Smooth muscle cell (in vitro differentiated cells): ENCODE measurements around the gene KCTD5. TPM values are rescaled to one million over a fixed set of nuclear protein-coding genes. Genes with fewer than 3 reads are reported as not detected.

Source experiments
- DNase-seq: peaks from one replicate; lab custom pipeline; 2025; ENCODE audit not compliant: unreplicated experiment; lab: John Stamatoyannopoulos, UW
- H2AFZ ChIP-seq: fragments of 200-600 bp; sonication (generic); 2 replicates; pipeline ENCODE4 v1.6.0; 2016; ENCODE audit warnings: antibody characterized with exemption, low read depth, mild to moderate bottlenecking
- H3F3A ChIP-seq: fragments of 200-600 bp; sonication (generic); 2 replicates; pipeline ENCODE4 v1.6.0; 2017; ENCODE audit warnings: antibody characterized with exemption, low read depth
- H3K27ac ChIP-seq: fragments of 200-600 bp; sonication (generic); 2 replicates; pipeline ENCODE4 v1.5.1; 2016; ENCODE audit warnings: low read depth, mild to moderate bottlenecking
- H3K27me3 ChIP-seq: fragments of 200-600 bp; sonication (generic); 2 replicates; pipeline ENCODE4 v1.6.1; 2016; ENCODE audit warnings: low read depth, mild to moderate bottlenecking
- H3K36me3 ChIP-seq: fragments of 200-600 bp; sonication (generic); 2 replicates; pipeline ENCODE4 v1.5.1; 2016; ENCODE audit warnings: low read depth
- H3K4me1 ChIP-seq: fragments of 200-600 bp; sonication (generic); 2 replicates; pipeline ENCODE4 v1.5.1; 2016; ENCODE audit warnings: low read depth
- H3K4me2 ChIP-seq: fragments of 200-600 bp; sonication (generic); 2 replicates; pipeline ENCODE4 v1.6.0; 2016; ENCODE audit warnings: mild to moderate bottlenecking
- H3K4me3 ChIP-seq: fragments of 200-600 bp; sonication (generic); 2 replicates; pipeline ENCODE4 v1.5.1; 2016; ENCODE audit warnings: mild to moderate bottlenecking
- H3K79me2 ChIP-seq: fragments of 200-600 bp; sonication (generic); 2 replicates; pipeline ENCODE4 v1.6.0; 2016; ENCODE audit warnings: low read depth, mild to moderate bottlenecking
- H3K9ac ChIP-seq: fragments of 200-600 bp; sonication (generic); 2 replicates; pipeline ENCODE4 v1.6.0; 2016; ENCODE audit warnings: low read depth
- H3K9me3 ChIP-seq: fragments of 200-600 bp; sonication (generic); replicated peaks from 2 replicates; pipeline ENCODE4 v1.5.1; 2016; ENCODE audit warnings: low read depth
- H4K20me1 ChIP-seq: fragments of 200-600 bp; sonication (generic); 2 replicates; pipeline ENCODE4 v1.6.0; 2016; ENCODE audit warnings: low read depth
- WGBS: methylation state at CpG from one replicate; pipeline ENCODE4 v1.1.7; 2016; ENCODE audit warnings: low lambda C conversion rate; 5-methylcytosine and 5-hydroxymethylcytosine counted together
- polyA plus RNA-seq: library from polyadenylated mRNA; unstranded; fragments of >200 nt; fragmentation: Nextera tagmentation; extraction: Ambion mirVana; gene quantifications from 2 replicates; pipeline ENCODE4 v1.2.1, GENCODE V29; 2016
- total RNA-seq: library from RNA; depleted of rRNA; stranded (reverse); fragments of >200 nt; gene quantifications from 2 replicates; pipeline ENCODE4 v1.2.3, GENCODE V29; 2014
- TF ChIP-seq, protein P1 (sequence below): fragments of 200-600 bp; sonication (generic); IDR thresholded peaks from 2 replicates; pipeline ENCODE4 v1.5.1; 2017; ENCODE audit warnings: borderline replicate concordance, mild to moderate bottlenecking, antibody characterized with exemption; ENCODE audit not compliant: insufficient read depth, poor library complexity, severe bottlenecking

Gene KCTD5
- total and polyA plus RNA-seq, 2 experiments from 2014 or later = 35.5 to 38.2 TPM

DNA sequence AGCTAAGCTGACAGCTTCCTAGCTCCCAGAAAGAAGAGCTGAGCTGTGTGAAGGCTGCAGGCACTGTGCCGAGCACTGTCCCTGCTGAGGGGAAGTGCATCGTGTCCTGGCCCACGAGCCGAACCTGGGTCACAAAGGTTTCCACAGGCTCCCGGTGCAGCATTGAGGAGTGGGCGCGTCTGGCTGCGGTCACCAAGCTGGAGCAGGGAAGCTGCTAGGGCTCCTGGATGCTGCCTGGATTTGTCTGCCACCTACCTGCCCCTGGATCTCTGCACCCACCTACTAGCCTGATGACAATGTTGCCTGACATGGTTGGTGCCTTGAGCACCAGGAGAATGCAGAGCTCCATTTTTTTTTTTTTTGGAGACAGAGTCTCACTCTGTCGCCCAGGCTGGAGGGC, 63.6 kb downstream of the KCTD5 start:
- no peak overlapping the region for H2AFZ ChIP-seq
- peaks cover 2% of the 10 kb centered on the region for H3K4me1 ChIP-seq
- H4K20me1 ChIP-seq = no peaks in the 10 kb centered on the region
- no peaks in the 10 kb centered on the region for H3F3A ChIP-seq
- no peak overlapping the region for H3K9ac ChIP-seq
- H3K27ac ChIP-seq = no peak overlapping the region
- H3K79me2 ChIP-seq = peaks cover 5% of the 10 kb centered on the region
- DNase-seq = no peak
- H3K27me3 ChIP-seq = no peaks in the 10 kb centered on the region
- no peak overlapping the region for H3K4me3 ChIP-seq
- TF ChIP-seq, protein P1, sequence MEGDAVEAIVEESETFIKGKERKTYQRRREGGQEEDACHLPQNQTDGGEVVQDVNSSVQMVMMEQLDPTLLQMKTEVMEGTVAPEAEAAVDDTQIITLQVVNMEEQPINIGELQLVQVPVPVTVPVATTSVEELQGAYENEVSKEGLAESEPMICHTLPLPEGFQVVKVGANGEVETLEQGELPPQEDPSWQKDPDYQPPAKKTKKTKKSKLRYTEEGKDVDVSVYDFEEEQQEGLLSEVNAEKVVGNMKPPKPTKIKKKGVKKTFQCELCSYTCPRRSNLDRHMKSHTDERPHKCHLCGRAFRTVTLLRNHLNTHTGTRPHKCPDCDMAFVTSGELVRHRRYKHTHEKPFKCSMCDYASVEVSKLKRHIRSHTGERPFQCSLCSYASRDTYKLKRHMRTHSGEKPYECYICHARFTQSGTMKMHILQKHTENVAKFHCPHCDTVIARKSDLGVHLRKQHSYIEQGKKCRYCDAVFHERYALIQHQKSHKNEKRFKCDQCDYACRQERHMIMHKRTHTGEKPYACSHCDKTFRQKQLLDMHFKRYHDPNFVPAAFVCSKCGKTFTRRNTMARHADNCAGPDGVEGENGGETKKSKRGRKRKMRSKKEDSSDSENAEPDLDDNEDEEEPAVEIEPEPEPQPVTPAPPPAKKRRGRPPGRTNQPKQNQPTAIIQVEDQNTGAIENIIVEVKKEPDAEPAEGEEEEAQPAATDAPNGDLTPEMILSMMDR = no peak
- no peaks in the 10 kb centered on the region for H3K36me3 ChIP-seq
- WGBS = 92% methylated on average over 9 of the region's 9 CpGs
- H3K4me2 ChIP-seq = no peak overlapping the region
- H3K9me3 ChIP-seq = no peaks in the 10 kb centered on the region

DNA sequence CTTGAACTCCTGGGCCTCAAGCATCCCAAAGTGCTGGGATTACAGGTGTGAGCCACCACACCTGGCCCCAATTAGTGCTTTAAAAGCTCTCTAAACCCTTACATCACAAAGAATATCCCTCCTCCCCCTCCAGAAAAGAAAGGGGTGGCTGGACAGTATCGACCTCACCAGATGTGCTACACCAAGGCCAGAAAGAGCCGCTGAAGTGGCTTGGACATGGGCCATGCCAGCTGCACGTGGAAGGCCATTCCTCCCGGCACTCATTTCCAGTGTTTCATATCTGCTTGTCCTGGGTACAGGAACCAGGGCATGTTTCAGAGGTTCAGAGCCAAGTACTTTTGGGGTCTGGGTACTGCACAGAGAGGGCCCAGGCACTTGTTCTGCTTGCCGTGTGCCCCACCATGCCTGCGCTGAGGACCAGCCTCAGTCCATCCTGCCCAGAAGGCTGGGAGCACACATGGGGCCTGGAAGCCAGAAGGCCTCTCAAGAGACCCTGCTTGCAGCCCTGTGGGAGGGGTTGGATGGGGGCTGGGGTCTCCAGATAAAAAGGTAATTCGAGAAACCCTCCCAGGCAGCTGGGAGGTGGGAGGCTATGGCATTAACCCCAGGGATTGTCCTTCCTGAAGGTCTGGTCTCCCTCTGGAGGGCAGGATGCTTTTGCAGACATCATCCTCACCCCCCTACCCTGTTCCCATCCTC, 66.6 kb downstream of the KCTD5 start:
- TF ChIP-seq, protein P1 = no peak
- WGBS = 96% methylated on average over 7 of the region's 7 CpGs

DNA sequence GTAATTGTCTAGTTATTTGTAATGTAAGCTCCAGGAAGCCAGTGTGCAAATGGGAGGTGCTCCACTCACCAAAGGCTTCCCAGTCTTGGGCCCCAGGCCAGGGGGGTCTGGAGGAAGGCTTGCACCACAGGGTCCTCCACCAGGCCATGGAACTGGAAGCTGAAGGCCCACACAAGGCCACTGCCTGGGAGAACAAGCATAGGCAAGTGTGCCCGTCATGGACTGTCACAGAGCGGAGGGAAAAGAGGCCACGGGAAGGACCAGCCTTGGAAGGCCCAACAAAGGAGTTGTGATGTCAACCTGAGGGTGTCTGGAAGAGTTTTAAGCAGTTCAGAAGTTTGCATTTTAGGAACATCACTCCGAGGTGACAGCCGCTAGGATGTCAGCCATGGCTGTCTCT, 67.2 kb downstream of the KCTD5 start:
- Histone ChIP-seq H4K20me1 (peaks cover 16% of the 10 kb centered on the region), H3K36me3 (no peaks in the 10 kb centered on the region), H3K27me3 (no peaks in the 10 kb centered on the region), H3K9ac (no peak overlapping the region), H3K79me2 (peaks cover 27% of the 10 kb centered on the region), H3F3A (peaks cover 7% of the 10 kb centered on the region), H3K9me3 (no peaks in the 10 kb centered on the region), H3K27ac (no peak overlapping the region), H2AFZ (no peak overlapping the region), H3K4me3 (no peak overlapping the region), H3K4me2 (no peak overlapping the region), H3K4me1 (peaks cover 16% of the 10 kb centered on the region)
- DNase-seq = no peak
- WGBS = 97% methylated on average over 5 of the region's 5 CpGs
- TF ChIP-seq, protein P1 = no peak

More for the DNA sequence above, 66.6 kb downstream of the KCTD5 start:
- H3K27me3 ChIP-seq = no peaks in the 10 kb centered on the region
- H3K9ac ChIP-seq = no peak overlapping the region
- peaks cover 12% of the 10 kb centered on the region for H3K4me1 ChIP-seq
- H3K4me3 ChIP-seq = no peak overlapping the region
- H3K36me3 ChIP-seq = no peaks in the 10 kb centered on the region
- H2AFZ ChIP-seq = no peak overlapping the region
- H3F3A ChIP-seq = peaks cover 7% of the 10 kb centered on the region
- H3K4me2 ChIP-seq = no peak overlapping the region
- no peak overlapping the region for H3K27ac ChIP-seq
- H3K79me2 ChIP-seq = peaks cover 22% of the 10 kb centered on the region
- DNase-seq = no peak
- H3K9me3 ChIP-seq = no peaks in the 10 kb centered on the region
- peaks cover 11% of the 10 kb centered on the region for H4K20me1 ChIP-seq

DNA sequence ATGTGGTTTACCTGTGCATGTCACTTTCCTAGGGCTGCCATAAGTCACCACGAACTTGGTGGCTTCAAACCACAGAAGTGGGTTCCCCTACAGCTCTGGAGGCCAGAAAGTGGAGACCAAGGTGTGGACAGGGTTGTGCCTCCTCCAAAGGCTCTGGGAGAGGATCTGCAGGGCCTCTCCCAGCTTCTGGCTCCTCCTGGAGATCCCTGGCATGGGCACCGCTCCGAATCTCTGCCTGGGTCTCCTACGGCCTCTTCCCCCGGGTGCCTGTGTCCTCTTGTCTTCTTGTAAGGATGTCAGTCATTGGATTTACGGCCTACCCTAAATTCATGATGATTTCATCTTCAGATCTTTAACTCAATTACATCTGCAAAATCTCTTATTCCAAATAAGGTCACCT, 67.6 kb downstream of the KCTD5 start:
- Histone ChIP-seq H3K79me2 (peaks cover 32% of the 10 kb centered on the region), H3K27me3 (no peaks in the 10 kb centered on the region), H3K27ac (no peak overlapping the region), H2AFZ (no peak overlapping the region), H3F3A (peaks cover 8% of the 10 kb centered on the region), H4K20me1 (peaks cover 21% of the 10 kb centered on the region), H3K4me2 (no peak overlapping the region), H3K9ac (no peak overlapping the region), H3K4me1 (peaks cover 21% of the 10 kb centered on the region), H3K4me3 (no peak overlapping the region), H3K9me3 (no peaks in the 10 kb centered on the region), H3K36me3 (no peaks in the 10 kb centered on the region)
- DNase-seq = no peak
- 96% methylated on average over 6 of the region's 6 CpGs for WGBS
- TF ChIP-seq, protein P1 = no peak
